Measurements from ENCODE around the gene LAMB3.

GRCh38 chr1:209607795-209608178, 44.4 kb downstream of the LAMB3 start:
- TF ChIP-seq CTCF (conservative IDR thresholded peaks at IDR 0.05) (no peak), EZH2 (IDR thresholded peaks at IDR 0.05; ENCODE audit: low read depth) (no peak)

Data from PC-9 (cell line).